ENCODE results near the gene CHRM5.
"Not testable (repeated sequence)": the region's sequence is repeated elsewhere in the genome, so short reads cannot be mapped to it uniquely, and the experiment has no call there.

CHRM5 gene

GRCh38 chr15:34011481-34011880 is 43.2 kb downstream of the CHRM5 start:
- H3K27ac ChIP-seq = no peak overlapping the region
- TF ChIP-seq ZFX (IDR thresholded peaks at IDR 0.05) = no peak
- TF ChIP-seq, protein P1, sequence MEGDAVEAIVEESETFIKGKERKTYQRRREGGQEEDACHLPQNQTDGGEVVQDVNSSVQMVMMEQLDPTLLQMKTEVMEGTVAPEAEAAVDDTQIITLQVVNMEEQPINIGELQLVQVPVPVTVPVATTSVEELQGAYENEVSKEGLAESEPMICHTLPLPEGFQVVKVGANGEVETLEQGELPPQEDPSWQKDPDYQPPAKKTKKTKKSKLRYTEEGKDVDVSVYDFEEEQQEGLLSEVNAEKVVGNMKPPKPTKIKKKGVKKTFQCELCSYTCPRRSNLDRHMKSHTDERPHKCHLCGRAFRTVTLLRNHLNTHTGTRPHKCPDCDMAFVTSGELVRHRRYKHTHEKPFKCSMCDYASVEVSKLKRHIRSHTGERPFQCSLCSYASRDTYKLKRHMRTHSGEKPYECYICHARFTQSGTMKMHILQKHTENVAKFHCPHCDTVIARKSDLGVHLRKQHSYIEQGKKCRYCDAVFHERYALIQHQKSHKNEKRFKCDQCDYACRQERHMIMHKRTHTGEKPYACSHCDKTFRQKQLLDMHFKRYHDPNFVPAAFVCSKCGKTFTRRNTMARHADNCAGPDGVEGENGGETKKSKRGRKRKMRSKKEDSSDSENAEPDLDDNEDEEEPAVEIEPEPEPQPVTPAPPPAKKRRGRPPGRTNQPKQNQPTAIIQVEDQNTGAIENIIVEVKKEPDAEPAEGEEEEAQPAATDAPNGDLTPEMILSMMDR (conservative IDR thresholded peaks at IDR 0.05) = no peak

DNA sequence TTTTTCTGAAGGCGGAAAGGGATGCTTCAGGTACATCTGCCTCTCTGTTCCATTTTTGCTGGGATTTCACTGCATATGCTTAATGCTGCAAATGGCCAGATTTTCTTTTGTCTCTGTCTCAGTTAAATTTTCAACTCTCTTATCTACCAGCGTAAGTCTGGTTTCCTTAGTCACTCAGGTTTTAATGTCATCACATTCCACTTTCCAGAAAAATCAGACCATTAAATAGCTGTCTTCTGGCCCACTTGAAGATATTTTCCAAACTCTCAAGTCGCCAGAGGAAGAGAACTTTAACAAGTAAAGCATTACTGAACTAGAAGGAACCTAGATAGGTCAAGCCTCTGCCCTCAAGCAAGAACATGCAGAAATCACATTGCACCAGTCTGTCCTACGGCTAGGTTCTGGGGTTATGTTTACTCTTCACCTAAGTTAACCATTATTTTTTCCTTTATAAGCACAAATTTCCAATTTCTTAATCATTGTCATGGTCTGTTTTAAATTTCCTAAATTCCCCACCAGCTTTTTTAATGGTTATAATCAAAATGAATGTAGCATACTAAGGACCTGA is 44.2 kb downstream of the CHRM5 start:
- H3K27ac ChIP-seq = no peak overlapping the region
- TF ChIP-seq, protein P1 (conservative IDR thresholded peaks at IDR 0.05) = no peak
- TF ChIP-seq ZFX (IDR thresholded peaks at IDR 0.05) = no peak

DNA sequence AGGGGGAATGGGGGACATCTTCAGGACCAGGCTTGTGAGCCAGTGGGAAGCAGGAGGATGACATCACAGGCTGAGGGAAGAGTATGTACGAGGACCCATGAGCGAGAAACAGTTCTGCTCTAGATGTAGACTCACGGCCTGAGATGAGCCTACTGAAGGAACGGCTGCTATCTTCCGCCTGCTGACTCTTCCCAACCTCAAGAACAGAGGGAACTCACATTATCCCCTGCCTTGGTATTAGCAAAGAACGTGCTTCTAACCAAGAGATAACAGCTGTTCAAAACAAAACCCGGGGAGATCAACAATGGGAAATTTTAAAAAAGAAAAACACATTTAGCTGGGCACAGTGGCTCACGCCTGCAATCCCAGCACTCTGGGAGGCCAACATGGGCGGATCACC is 45.4 kb downstream of the CHRM5 start:
- TF ChIP-seq, protein P1 (conservative IDR thresholded peaks at IDR 0.05) = no peak
- TF ChIP-seq ZFX (IDR thresholded peaks at IDR 0.05) = no peak
- H3K27ac ChIP-seq = no peak overlapping the region

- no peak overlapping the region for H3K27ac ChIP-seq
- no peak for TF ChIP-seq ZFX (IDR thresholded peaks at IDR 0.05)
- TF ChIP-seq, protein P1 (conservative IDR thresholded peaks at IDR 0.05) = no peak
Observed at GRCh38 chr15:34014556-34014955, 46.3 kb downstream of the CHRM5 start.

DNA sequence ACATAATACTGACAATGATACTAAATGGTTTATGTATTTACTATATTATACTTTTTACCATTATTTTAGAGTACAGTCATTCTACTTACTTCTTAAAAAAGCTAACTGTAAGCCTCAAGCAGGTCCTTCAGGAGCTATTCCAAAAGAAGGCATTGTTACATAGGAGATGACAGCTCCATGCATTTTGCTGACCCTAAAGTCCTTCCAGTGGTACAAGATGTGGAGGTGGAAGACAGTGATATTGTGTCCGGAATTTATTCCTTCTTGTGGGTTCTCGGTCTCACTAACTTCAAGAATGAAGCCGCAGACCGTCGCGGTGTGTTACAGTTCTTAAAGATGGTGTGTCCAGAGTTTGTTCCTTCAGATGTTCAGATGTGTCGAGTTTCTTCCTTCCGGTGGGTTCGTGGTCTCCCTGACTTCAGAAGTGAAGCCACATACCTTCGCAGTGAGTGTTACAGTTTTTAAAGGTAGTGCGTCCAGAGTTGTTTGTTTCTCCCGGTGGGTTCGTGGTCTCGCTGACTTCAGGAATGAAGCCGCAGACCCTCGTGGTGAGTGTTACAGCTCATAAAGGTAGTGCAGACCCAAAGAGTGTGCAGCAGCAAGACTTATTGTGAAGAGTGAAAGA is 49.8 kb downstream of the CHRM5 start:
- H3K27ac ChIP-seq = no peak overlapping the region
- TF ChIP-seq, protein P1 (conservative IDR thresholded peaks at IDR 0.05) = no peak
- no peak for TF ChIP-seq ZFX (IDR thresholded peaks at IDR 0.05)

DNA sequence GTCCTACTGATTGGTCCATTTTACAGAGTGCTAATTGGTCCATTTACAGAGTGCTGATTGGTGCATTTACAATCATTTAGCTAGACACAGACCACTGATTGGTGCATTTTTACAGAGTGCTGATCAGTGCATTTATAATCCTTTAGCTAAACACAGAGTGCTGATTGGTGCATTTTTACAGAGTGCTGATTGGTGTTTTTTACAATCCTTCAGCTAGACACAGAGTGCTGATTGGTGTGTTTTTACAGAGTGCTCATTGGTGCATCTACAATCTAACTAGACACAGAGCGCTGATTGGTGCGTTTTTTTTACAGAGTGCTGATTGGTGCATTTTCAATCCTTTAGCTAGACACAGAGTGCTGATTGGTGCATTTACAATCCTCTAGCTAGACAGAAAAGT is 50.4 kb downstream of the CHRM5 start:
- not testable (repeated sequence) for H3K27ac ChIP-seq

DNA sequence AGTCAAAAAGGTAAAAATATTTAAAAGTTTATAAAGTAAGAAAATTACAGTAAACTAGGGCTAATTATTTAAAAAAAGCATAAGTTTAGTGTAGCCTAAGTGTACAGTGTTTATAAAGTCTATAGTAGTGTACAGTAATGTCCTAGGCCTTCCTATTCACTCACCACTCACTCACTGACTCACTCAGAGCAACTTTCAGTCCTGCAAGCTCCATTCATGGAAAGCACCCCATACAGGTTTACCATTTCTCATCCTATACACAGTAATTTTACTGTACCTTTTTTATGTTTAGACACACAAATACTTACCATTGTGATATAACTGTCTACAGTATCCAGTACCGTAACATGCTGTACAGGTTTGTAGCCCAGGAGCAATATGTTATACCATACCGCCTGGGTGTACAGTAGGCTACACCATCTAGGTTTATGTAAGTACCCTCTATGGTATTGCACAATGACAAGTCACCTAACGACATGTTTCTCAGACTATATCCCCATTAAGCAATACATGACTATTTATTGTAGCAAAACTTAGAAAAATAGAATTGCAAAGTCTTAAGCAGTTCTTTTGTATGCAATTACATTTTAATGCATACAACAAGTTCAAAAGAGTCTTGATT is 51.2 kb downstream of the CHRM5 start:
- H3K27ac ChIP-seq = no peak overlapping the region
- TF ChIP-seq, protein P1 (conservative IDR thresholded peaks at IDR 0.05) = no peak
- TF ChIP-seq ZFX (IDR thresholded peaks at IDR 0.05) = no peak
